ENCODE results near the gene DDX43.

DDX43 gene

DNA sequence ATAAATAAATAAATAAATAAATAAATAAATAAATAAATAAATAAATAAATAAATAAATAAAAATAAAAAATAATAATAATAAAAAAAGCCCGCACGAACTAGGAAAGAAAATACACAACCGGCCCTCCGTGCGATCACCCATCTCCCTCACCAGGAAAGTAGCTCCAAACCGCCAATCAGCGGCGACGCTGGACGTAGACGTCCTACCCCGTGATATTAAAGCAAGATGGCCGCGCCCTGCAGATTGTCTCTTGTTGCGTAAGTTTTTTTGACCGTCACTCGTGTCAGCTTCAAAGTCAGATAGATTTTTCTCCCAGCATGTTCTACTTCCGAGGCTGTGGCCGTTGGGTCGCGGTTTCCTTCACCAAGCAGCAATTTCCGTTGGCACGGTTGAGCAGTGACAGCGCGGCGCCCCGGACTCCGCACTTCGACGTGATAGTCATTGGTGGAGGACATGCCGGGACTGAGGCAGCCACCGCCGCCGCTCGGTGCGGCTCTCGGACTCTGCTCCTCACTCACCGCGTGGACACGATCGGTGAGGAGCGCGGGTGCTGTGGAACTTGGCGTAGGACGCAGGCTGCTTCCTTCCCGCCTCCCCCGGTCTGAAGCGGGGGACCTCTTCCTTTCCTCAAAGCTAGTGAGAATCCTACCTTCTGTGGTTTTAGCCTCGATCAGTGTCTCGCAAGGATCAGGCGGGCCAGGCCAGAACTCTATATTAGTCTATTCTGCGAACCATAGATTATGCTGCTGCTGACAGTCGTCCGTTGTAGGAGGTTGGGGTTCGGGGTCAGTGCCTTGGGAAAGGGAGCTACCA is 67.1 kb downstream of the DDX43 start, which contains the start of gene MTO1:
Gene MTO1 (plus strand): TSS at position 201 of the 814 bp plus-strand sequence. CDS start 118 bp downstream, at position 319.
- peak; percentile 77 to 98 (median 90) for DNase-seq
- intact Hi-C loops (cut with DNase I), result no loop called here
